HEK293T (cell line): ENCODE results near the gene TPO.

Source experiments
- CTCF ChIA-PET: fragments of 350-600 bp; formaldehyde crosslinking; extraction: SDS; loops from one replicate; lab custom pipeline; 2021; ENCODE audit warnings: antibody characterized with exemption, inconsistent platforms; lab: Yijun Ruan, JAX
- POLR2A ChIA-PET: fragments of 350-600 bp; formaldehyde crosslinking; extraction: SDS; loops from one replicate; lab custom pipeline; 2020; ENCODE audit warnings: antibody characterized with exemption, inconsistent platforms; lab: Yijun Ruan, JAX
- DNase-seq: peaks from one replicate; pipeline ENCODE4 v3.0.0; 2012; ENCODE audit warnings: mixed read lengths; ENCODE audit errors: extremely low spot score
- ARNT ChIP-seq: fragments of 450-650 bp; IDR thresholded peaks from 2 replicates; pipeline ENCODE4 v1.6.1; 2017; ENCODE audit warnings: mild to moderate bottlenecking
- BHLHE40 ChIP-seq: fragments of 450-650 bp; IDR thresholded peaks from 2 replicates; pipeline ENCODE4 v1.6.1; 2016; ENCODE audit warnings: mild to moderate bottlenecking, moderate library complexity, borderline replicate concordance
- CTBP1 ChIP-seq: fragments of 450-650 bp; IDR thresholded peaks from 2 replicates; pipeline ENCODE4 v1.6.1; 2016; ENCODE audit warnings: borderline replicate concordance
- ELF4 ChIP-seq: fragments of 450-650 bp; IDR thresholded peaks from 2 replicates; pipeline ENCODE4 v1.6.1; 2017; ENCODE audit warnings: antibody characterized with exemption
- FOXA1 ChIP-seq: fragments of 450-650 bp; IDR thresholded peaks from 2 replicates; pipeline ENCODE4 v1.6.1; 2016; ENCODE audit warnings: mild to moderate bottlenecking
- FOXK2 ChIP-seq: fragments of 450-650 bp; IDR thresholded peaks from 2 replicates; pipeline ENCODE4 v1.6.1; 2016; ENCODE audit warnings: mild to moderate bottlenecking
- FOXM1 ChIP-seq: fragments of 450-650 bp; IDR thresholded peaks from 2 replicates; pipeline ENCODE4 v1.6.1; 2017; ENCODE audit warnings: mild to moderate bottlenecking, borderline replicate concordance
- HDGF ChIP-seq: fragments of 450-650 bp; IDR thresholded peaks from 2 replicates; pipeline ENCODE4 v1.6.1; 2017; ENCODE audit warnings: antibody characterized with exemption, borderline replicate concordance
- L3MBTL2 ChIP-seq: fragments of 450-650 bp; conservative IDR thresholded peaks from 2 replicates; pipeline ENCODE4 v1.6.1; 2016; ENCODE audit warnings: mild to moderate bottlenecking
- LEF1 ChIP-seq: fragments of 450-650 bp; IDR thresholded peaks from 2 replicates; pipeline ENCODE4 v1.6.1; 2017; ENCODE audit warnings: mild to moderate bottlenecking, borderline replicate concordance
- NFRKB ChIP-seq: fragments of 450-650 bp; IDR thresholded peaks from 2 replicates; pipeline ENCODE4 v1.6.1; 2016; ENCODE audit warnings: mild to moderate bottlenecking, moderate library complexity
- SP1 ChIP-seq: fragments of 450-650 bp; IDR thresholded peaks from 2 replicates; pipeline ENCODE4 v1.6.1; 2017
- SUZ12 ChIP-seq: fragments of 450-650 bp; IDR thresholded peaks from 2 replicates; pipeline ENCODE4 v1.6.1; 2016; ENCODE audit warnings: mild to moderate bottlenecking
- TARDBP ChIP-seq: fragments of 450-650 bp; IDR thresholded peaks from 2 replicates; pipeline ENCODE4 v1.6.1; 2016
- ZNF384 ChIP-seq: fragments of 450-650 bp; IDR thresholded peaks from 2 replicates; pipeline ENCODE4 v1.6.1; 2016
- TF ChIP-seq, protein P1 (sequence below): fragments of 450-650 bp; IDR thresholded peaks from 2 replicates; pipeline ENCODE4 v1.6.1; 2016

Gene TPO

DNA sequence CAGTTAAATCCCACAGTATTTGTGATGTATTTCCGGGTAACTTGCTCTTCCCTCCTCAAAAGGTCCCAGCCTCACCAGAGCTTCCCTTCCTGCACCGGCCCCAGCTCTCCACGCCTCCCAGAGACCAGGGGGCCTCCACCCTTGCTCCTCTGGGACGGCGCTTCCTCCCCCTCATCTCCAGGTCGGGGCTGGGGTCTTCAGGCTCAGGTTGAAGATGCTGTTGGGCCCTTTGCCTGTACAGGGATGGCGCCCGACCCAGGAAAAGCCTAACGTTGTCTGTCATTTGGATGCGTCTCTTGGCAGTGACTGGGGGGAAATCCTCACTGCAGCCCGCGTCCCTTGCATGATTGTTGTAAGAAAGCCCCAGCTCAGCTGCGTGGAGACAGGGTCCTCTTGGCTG lies 126.7 kb downstream of the TPO start:
- no peak for TF ChIP-seq FOXK2
- no peak for TF ChIP-seq BHLHE40
- TF ChIP-seq, protein P1, sequence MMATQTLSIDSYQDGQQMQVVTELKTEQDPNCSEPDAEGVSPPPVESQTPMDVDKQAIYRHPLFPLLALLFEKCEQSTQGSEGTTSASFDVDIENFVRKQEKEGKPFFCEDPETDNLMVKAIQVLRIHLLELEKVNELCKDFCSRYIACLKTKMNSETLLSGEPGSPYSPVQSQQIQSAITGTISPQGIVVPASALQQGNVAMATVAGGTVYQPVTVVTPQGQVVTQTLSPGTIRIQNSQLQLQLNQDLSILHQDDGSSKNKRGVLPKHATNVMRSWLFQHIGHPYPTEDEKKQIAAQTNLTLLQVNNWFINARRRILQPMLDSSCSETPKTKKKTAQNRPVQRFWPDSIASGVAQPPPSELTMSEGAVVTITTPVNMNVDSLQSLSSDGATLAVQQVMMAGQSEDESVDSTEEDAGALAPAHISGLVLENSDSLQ: no peak
- no peak for TF ChIP-seq NFRKB
- TF ChIP-seq L3MBTL2: no peak
- no peak for TF ChIP-seq LEF1
- no peak for TF ChIP-seq FOXA1
- TF ChIP-seq CTBP1: no peak
- no peak for TF ChIP-seq FOXM1
- no peak for TF ChIP-seq ELF4
- TF ChIP-seq SP1: no peak
- TF ChIP-seq HDGF: no peak
- no peak for TF ChIP-seq SUZ12
- TF ChIP-seq ARNT: no peak
- no peak for TF ChIP-seq ZNF384
- DNase-seq: no peak
- CTCF ChIA-PET: no interaction called here
- POLR2A ChIA-PET: interaction anchor here (0.8 kb wide), 1 partner anchor 589 kb away, joined by 3 read pairs; the partner anchor contains the start of gene SNTG2

GRCh38 chr2:1540481-1540880 lies 127.2 kb downstream of the TPO start:
- CTCF ChIA-PET: no interaction called here
- POLR2A ChIA-PET: no interaction called here
- TF ChIP-seq FOXM1: no peak
- TF ChIP-seq L3MBTL2: no peak
- TF ChIP-seq TARDBP: no peak
- TF ChIP-seq SUZ12: no peak
- DNase-seq: no peak

GRCh38 chr2:1541040-1541439 lies 127.8 kb downstream of the TPO start:
- ChIA-PET POLR2A (no interaction called here), CTCF (no interaction called here)
- no peak for DNase-seq
- no peak for TF ChIP-seq ELF4
- no peak for TF ChIP-seq CTBP1
- no peak for TF ChIP-seq TARDBP
- TF ChIP-seq FOXM1: no peak
- TF ChIP-seq L3MBTL2: no peak
- no peak for TF ChIP-seq BHLHE40
- TF ChIP-seq, protein P1: no peak
- no peak for TF ChIP-seq ARNT
- TF ChIP-seq LEF1: no peak
- TF ChIP-seq SP1: no peak
- TF ChIP-seq HDGF: no peak
- no peak for TF ChIP-seq FOXK2
- TF ChIP-seq FOXA1: no peak
- no peak for TF ChIP-seq SUZ12
- no peak for TF ChIP-seq NFRKB
- no peak for TF ChIP-seq ZNF384

DNA sequence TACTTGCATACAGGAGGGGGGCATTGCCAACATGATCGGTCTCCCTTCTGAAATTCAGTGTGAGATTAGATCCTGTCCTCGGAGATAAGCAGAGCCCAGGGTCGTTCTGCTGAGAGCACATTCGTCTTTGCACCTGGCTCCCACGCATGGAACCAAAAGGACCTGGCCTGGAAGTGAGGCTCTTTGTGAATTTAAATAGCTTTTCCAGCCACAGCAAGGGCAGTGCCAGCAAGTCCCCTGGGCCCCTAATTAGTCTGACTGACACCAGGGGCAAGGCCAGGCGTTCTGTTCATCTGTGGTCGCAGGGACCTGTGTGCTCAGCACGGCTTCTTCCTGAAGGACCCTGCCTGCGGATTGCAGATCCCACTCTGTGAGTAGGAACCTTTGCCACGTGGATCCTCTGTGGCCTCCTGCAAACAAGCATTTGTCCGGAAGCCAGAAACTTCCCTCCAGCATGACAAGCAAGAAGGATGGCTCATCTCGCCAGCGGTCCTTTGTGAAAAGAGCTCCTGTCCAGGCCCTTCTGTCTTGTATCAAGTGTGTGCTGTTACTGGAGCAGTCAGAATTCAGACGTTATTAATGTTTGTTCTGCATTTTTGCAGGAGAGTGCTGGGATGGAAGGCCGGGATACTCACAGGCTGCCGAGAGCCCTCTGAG lies 128.7 kb downstream of the TPO start:
- POLR2A ChIA-PET: no interaction called here
- DNase-seq: no peak
- TF ChIP-seq TARDBP (no peak), LEF1 (no peak), FOXK2 (no peak), NFRKB (no peak), SUZ12 (no peak), ELF4 (no peak), SP1 (no peak)
- CTCF ChIA-PET: no interaction called here

DNA sequence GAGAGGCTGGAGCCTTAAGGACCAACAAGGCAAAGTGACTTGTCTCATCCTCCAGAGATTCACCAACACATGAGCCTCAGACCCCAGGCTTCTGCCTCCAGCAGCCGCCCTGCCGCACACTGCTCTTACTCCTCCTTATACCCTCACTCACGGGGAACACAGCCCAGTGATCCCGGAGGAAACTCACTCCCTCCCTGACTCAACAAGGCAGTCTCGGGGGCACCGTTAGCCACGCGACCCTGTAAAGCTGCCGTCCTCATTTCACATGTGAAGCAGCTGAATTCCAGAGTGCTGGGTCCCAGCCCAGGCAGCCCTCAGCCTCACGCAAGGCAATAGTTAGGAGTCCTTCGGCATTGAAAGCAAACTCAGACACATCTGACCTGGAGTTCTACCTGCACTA lies 129.7 kb downstream of the TPO start:
- POLR2A ChIA-PET: no interaction called here
- TF ChIP-seq NFRKB (no peak), BHLHE40 (no peak), TARDBP (no peak), ELF4 (no peak), FOXM1 (no peak), SUZ12 (no peak), ARNT (no peak), L3MBTL2 (no peak), HDGF (no peak), SP1 (no peak), CTBP1 (no peak)
- TF ChIP-seq, protein P1: no peak
- CTCF ChIA-PET: no interaction called here
- DNase-seq: no peak

DNA sequence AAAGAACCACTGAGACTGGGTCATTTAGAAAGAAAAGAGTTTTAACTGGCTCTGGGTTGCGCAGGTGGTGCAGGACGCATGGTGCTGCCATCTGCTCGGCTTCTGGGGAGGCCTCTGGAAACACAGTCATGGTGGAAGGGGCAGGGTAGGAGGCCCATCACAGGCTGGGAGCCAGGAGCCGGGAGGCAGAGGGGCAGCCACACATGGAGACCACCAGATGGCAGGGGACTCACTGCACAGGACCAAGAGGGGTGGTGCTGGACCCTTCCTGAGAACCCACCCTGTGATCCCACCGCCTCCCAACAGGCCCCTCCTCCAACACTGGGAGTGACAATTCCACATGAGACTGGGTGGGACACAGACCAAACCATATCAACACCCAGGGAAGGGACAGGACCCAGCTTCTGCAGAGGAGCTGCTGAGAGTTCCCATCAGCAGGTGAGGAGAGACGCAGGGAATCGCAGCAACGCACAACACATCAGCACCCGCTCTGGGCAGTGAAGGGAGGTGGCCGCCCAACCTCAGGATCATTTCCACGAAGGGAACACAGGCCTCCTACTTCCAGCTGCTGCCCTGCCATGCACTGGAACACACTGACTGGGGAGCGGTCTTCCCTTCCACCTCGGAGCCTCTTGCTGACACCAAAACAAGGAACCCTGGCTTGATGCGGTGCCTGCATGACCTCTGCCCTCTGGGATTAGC lies 130.7 kb downstream of the TPO start:
- CTCF ChIA-PET: no interaction called here
- POLR2A ChIA-PET: no interaction called here
- no peak for TF ChIP-seq SP1
- no peak for TF ChIP-seq NFRKB
- no peak for DNase-seq
